ENCODE results near the gene TBC1D10A.

Gene TBC1D10A

DNA sequence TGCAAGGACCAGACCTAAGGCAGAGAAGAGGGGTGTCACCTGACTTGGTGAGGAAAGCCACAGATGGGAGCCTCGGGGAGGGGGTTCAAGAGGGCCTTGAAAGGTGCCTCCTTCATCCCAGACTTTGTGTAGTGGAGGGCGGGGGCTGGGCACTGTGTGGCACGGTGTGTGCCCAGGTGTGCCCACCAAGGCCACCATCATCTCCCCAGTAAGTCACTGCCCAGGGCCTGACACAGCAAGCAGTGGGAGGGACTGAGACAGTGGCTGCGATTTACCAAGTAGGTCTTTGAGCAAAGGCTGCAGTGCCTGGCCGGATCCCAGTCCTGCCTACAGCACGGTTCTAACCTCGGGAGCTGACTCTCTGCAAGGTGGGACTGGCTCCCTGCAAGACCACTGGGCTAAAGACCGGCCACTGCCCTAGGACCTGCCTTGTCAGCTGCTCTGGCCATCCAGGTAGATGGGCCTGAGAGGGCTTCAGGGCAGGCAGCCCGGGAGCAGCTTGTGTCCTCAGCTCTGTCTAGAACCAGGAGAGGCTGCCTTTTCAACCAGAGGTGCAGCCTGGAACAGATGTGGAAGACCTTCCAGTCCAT is 61.5 kb downstream of the TBC1D10A start:
- no peak for DNase-seq

- no peak for DNase-seq
These were observed 62.9 kb downstream of the TBC1D10A start for GRCh38 chr22:30263883-30264282.

DNA sequence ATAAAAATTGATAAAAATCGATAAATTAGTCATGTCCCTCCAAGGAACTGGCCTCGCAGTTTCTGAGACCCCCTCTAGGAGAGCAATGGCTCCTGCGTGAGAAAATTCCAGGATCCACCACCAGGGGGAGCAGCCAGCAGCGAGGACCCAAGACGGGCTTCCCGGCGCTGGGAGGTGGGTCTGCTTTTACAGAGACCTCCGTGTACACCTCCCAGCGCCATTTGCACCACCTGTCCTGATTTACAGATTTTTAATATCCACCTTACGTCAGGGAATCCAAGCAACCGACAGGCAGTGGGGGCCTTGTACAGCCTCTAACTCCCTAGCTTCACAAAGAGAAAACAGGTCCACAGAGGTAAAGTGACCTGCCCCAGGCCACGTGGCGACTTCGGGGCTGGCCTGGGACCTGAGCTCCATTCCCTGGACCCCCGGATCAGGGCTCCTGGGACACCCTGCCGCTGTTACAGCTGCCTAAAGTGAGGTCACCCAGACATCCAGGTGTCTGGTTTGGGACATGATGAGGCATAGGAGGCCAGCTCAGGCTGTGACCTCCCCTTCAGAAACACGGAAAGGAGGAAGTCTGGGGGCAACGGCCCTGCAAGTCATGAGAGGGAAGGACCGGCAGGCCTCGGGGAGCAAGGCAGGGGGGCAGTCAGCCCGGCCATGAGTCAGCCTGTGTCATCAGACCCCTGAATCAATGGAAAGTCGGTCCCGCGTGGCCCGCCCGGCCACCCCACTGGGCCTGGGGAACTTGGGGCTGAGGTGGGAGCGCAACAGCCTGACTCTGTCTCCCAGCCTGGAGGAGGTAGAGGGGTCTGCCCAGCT is 63.6 kb downstream of the TBC1D10A start:
- DNase-seq: peak; percentile 79

- no peak for DNase-seq
These were observed 64.6 kb downstream of the TBC1D10A start for GRCh38 chr22:30262112-30262511.

DNA sequence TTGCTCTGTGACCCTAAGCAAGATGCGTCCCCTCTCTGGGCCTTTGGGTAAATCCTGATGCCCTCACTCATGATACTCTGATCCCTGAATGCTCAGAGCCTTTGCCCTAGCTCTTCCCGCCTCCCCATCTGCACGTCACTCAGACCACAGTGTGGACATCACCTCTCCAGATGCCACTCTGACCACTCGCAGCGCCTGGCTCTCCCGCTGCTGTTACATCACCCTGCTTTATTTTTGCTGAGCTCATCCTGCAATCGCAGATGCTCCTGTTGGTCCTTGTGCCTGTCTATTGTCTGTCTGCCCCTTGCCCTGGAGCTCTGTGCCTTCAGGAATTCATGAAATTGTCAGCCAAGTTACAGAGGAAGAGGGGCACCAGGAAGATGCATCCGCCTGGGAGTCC is 65.6 kb downstream of the TBC1D10A start:
- no peak for DNase-seq

- DNase-seq: no peak
These were observed 66.1 kb downstream of the TBC1D10A start for GRCh38 chr22:30260682-30261081.

- no peak for DNase-seq
These were observed 66.5 kb downstream of the TBC1D10A start for GRCh38 chr22:30260276-30260675.

GRCh38 chr22:30254314-30254713 is 72.4 kb downstream of the TBC1D10A start:
- no peak for DNase-seq

GRCh38 chr22:30253205-30253852 is 73.4 kb downstream of the TBC1D10A start:
- DNase-seq: no peak

- DNase-seq: no peak
These were observed 74.1 kb downstream of the TBC1D10A start for GRCh38 chr22:30252411-30253204.

- DNase-seq: no peak
These were observed 75.0 kb downstream of the TBC1D10A start for GRCh38 chr22:30251711-30252110.

GRCh38 chr22:30250661-30251267 is 76.0 kb downstream of the TBC1D10A start:
- DNase-seq: no peak

DNA sequence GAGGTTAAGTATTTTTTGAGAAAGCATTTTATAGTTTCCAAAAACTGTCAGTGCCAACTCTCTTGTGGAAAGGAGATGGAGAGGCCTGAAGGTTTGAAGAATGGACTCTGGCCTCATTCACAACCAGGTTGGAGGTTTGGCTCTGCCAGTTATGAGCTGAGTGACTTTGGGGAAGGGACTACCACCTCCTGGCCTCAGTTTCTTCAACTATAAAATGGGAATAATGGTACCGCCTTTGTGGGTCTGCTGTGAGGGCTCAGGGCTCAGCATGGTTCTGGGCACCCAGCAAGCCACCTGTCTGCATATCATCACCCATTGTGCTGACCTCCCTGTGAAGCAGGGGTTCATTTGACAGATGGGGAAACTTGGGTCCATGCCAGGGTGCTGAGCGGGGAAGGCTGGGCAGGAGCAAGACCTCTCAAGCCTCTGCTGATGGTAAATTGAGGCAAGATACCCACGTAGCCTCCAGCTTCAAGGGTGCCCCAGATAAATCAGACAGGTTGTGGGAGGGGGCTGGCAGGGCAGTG is 76.6 kb downstream of the TBC1D10A start:
- DNase-seq: no peak

DNA sequence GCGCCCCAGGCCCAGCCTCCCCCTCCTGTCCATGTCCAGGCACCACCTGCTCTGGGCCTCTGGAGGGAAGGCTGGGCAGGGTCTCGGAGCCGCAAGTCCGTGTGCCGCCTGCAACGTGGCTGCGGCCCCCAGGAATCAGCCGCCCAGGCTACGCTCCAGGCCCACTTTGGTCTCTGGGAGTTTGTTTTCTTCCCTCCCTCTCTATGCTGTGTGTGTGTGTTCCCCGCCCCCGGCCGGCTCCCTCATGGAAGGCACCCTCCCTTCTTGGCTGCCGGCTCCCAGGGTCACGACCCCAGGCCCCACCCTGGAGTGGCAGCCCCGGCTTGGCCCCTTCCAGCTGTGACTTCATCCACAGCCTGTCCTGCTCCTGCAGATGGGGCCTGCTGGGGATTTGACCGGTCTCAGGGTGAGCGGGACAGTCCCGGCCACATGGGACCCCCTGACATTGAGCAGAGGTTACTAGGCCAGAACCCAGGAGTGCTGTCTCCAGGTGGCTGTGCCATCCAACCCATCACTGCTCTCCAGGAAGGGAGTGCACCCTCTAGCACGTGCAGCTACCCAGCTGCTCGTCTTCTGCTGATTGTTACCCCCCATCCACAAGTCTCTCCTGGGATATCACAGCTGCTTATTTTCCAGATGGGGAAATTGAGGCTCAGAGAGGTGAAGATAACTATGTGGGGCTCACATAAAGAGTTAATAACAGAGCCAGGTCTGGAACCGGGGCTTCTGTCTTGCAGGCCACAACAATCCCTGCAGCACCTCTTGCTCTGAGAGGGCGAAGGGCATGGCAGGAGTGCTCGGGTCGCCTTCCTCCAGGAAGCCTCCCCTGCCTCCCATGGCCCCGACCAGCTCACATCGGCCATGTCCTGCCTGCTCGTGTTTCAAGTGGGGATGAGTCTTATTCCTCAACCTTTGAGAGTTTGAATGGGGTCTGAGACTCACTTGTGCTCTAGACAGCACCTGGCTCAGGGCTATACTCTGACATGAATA is 77.4 kb downstream of the TBC1D10A start:
- no peak for DNase-seq

DNA sequence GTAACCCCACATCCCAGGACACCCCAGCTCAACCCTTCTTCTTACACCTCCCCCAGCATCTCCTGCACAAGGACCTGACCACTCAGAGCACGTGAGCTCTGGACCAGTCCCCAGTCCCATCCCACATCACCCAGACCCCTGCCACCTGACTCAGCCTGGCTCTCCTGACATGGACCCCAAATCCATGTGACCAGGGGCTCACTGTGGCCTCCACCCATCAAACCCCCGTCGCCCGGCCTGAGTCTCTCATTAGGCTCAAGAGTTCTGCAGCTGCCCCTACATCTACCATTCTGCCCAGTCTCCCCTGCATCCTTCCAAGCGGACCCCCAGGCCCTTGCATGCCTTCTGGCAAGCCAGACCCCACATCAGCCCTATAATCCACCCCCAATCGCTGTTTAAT is 78.3 kb downstream of the TBC1D10A start:
- DNase-seq: no peak

GRCh38 chr22:30247974-30248373 is 78.8 kb downstream of the TBC1D10A start:
- no peak for DNase-seq

- no peak for DNase-seq
These were observed 79.2 kb downstream of the TBC1D10A start for GRCh38 chr22:30247561-30247960.

DNA sequence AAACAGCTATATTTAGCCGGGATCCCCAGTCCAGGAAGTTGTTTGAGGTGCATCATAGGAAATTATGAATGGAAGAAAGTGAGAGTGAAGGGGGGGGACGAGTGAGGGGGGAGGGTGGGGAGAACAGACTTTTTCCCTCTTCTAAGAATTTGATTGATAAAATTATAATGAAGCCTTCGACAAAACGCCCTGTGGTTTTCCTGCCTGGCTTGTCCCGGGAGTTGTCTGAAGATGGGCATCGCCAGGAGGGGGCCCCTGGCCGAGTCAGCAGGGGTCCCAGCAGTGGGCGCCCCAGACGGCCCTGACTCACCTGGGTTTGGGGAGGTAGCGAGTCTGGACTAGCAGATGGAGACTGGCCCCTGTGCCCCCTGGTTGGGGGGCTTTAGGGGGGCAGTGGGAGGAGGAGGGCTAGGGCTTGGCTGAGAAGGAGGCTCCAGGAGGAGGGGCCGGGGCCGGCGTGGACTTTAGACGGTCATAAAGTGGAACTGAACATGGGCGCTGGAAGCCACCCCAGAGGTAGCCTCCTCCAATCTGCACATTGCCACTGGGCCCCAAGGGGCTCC is 79.8 kb downstream of the TBC1D10A start:
- no peak for DNase-seq

- DNase-seq: peak; percentile 46
These were observed 80.5 kb downstream of the TBC1D10A start, which contains the start of gene LIF for GRCh38 chr22:30245985-30246813. LIF (minus strand) TSS chr22:30246759; CDS start chr22:30246695, 64 bp downstream.

Measured in CD4-positive, alpha-beta T cell treated with Interleukin-21 for 1 hour (primary cell).